ENCODE measurements around the gene PGK1.

- TF ChIP-seq RAD21 (IDR thresholded peaks at IDR 0.05; ENCODE audit: low read depth) = no peak
- no peak for TF ChIP-seq ATF3 (IDR thresholded peaks at IDR 0.05)
- TF ChIP-seq EGR1 (IDR thresholded peaks at IDR 0.05; ENCODE audit: low read depth) = no peak
- no peak for TF ChIP-seq CTCF (IDR thresholded peaks at IDR 0.05 in 2 of 3, conservative IDR thresholded peaks at IDR 0.05 in 1 of 3; ENCODE audit: borderline replicate concordance in 1 of 3, insufficient read depth in 1 of 3, low read depth in 2 of 3, low read length in 2 of 3)
- TF ChIP-seq EZH2 (IDR thresholded peaks at IDR 0.05) = no peak
- TF ChIP-seq REST (IDR thresholded peaks at IDR 0.05; ENCODE audit: low read depth) = no peak
- no peak for TF ChIP-seq EZH2phosphoT487 (IDR thresholded peaks at IDR 0.05; ENCODE audit: borderline replicate concordance)
- TF ChIP-seq TCF7L2 (IDR thresholded peaks at IDR 0.05; ENCODE audit: borderline replicate concordance, extremely low read depth, insufficient read depth, insufficient read length) = no peak
- TF ChIP-seq MAX (IDR thresholded peaks at IDR 0.05) = no peak
- TF ChIP-seq ZBTB33 (IDR thresholded peaks at IDR 0.05; ENCODE audit: extremely low read depth, insufficient replicate concordance, low read length) = no peak
- no peak for TF ChIP-seq ZNF274 (IDR thresholded peaks at IDR 0.05; ENCODE audit: low read depth, low read length)
These were observed 12.3 kb downstream of the PGK1 start for GRCh38 chrX:78116365-78116764.
